IPS-20b (cell line): ENCODE measurements around the gene TSPAN16.
"Not testable (repeated sequence)": the region's sequence is repeated elsewhere in the genome, so short reads cannot be mapped to it uniquely, and the experiment has no call there.

ENCODE experiments used
- H3K27ac ChIP-seq: one replicate; pipeline ENCODE4 v1.5.1; 2013; ENCODE audit warnings: low read length
- H3K27me3 ChIP-seq: 2 replicates; pipeline ENCODE4 v1.6.1; 2013; ENCODE audit warnings: mild to moderate bottlenecking, low read length, inconsistent platforms; ENCODE audit not compliant: insufficient read depth
- H3K36me3 ChIP-seq: 2 replicates; pipeline ENCODE4 v1.6.1; 2013; ENCODE audit warnings: low read depth, mild to moderate bottlenecking, inconsistent platforms, low read length, moderate library complexity; ENCODE audit not compliant: insufficient read depth
- H3K4me1 ChIP-seq: 2 replicates; pipeline ENCODE4 v1.6.1; 2013; ENCODE audit warnings: mild to moderate bottlenecking, control low read depth, inconsistent platforms, low read length, moderate library complexity; ENCODE audit not compliant: insufficient read depth
- H3K4me3 ChIP-seq: 2 replicates; pipeline ENCODE4 v1.5.1; 2013; ENCODE audit warnings: mild to moderate bottlenecking, low read length, inconsistent platforms
- H3K9ac ChIP-seq: 2 replicates; pipeline ENCODE4 v1.6.1; 2013; ENCODE audit warnings: low read depth, mild to moderate bottlenecking, inconsistent platforms, low read length, moderate library complexity
- H3K9me3 ChIP-seq: 2 replicates; pipeline ENCODE4 v1.6.1; 2013; ENCODE audit warnings: mild to moderate bottlenecking, low read depth, low read length, inconsistent platforms; ENCODE audit not compliant: insufficient read depth

TSPAN16 gene

DNA sequence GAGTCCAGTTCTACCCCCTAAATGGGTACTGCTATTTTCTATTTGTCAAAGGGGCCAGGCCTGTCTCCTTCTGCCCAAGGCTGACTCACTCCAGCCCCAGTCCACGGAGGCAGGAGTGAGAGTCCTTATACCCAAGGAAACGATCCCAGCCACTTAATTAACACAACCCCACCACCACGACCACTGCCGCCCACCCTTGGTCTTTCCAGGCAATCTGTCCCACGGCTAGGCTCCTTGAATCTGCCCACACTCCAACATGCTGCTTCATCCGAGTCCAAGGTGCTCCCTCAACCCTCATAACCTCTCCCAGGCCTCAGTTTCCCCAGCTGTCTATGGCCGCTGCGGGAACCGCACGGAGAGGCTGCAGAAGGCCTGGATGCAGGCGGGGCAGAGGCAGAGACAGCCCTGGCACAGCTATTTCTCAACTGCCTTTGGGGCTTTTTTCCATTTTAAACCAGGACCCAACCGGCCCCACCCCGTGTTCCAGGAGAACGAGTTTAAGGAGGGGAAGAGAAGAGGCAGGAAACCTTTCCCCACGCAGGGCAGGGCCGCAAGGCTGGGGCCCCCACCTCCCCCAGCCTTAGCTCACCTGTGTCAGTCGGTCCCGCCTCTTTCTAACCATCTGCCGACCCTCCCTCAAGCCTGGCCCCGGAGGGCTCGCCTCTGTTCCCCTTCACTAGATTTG, 42.8 kb downstream of the TSPAN16 start:
- H3K9me3 ChIP-seq, result no peaks in the 10 kb centered on the region
- no peaks in the 10 kb centered on the region for H3K27me3 ChIP-seq
- no peaks in the 10 kb centered on the region; the same call in 1 of the 2 replicates for H3K4me1 ChIP-seq
- H3K9ac ChIP-seq, result peak overlapping the region; percentile 69; the same call in 1 of the 2 replicates
- H3K36me3 ChIP-seq, result peaks cover 8% of the 10 kb centered on the region
- no peak overlapping the region for H3K27ac ChIP-seq
- H3K4me3 ChIP-seq, result peak overlapping the region; percentile 79

DNA sequence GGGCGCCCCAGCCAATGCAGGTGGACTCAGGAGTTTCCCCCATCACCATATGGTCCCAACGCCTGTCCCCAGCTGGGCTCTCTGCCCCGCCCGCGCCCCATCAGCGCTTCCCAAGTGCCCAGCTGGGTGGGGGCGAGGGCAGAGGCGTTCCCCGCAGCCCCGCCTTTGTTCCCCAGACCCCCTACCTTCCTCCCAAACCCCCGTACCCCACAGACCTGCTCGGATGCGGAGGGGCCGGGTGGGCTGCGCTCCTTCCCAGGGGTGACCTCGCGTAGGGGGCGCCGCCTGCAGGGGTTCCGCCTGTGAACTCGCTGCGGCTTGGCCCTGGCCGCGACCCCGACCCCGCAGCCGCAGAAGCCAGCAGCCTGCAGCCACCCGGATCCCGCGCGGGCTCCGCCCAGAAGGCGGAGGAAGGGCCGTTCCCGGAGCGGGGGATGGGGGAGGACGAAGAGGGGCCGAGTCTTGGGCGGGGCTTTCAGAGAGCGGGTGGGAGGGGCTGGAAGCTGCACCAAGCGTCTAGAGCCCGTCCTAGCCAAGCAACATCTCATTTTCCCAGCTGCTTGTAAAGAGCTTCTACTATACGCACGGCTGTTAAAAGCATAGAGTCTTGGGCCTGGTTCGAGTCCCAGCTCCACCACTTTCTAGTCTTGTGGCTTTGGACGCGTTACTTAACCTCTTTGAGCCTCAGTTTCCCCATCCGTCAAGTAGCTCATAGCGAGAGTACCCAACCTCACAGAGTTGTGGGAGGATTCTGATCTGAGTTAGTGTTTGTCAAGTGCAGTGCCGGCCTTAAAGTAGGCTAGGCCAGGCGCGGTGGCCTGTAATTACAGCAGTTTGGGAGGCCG, 43.5 kb downstream of the TSPAN16 start, which contains the start of gene RAB3D:
Gene RAB3D (minus strand): TSS at position 404 of the 845 bp plus-strand sequence. CDS start 2,258 bp downstream, outside the sequence.
- no peaks in the 10 kb centered on the region for H3K9me3 ChIP-seq

GRCh38 chr19:11340099-11340467, 44.1 kb downstream of the TSPAN16 start:
- H3K27ac ChIP-seq, H3K9ac ChIP-seq, H3K27me3 ChIP-seq, H3K9me3 ChIP-seq, H3K36me3 ChIP-seq, H3K4me1 ChIP-seq: not testable (repeated sequence)
- H3K4me3 ChIP-seq, result peak overlapping the region; percentile 79; the same call in 1 of the 2 replicates

More for the DNA sequence above, 43.5 kb downstream of the TSPAN16 start, which contains the start of gene RAB3D:
- peaks cover 8% of the 10 kb centered on the region for H3K36me3 ChIP-seq
- peak within 1 kb of the TSS; percentile 69; the same call in 1 of the 2 replicates for H3K9ac ChIP-seq
- no peak within 1 kb of the TSS for H3K27ac ChIP-seq
- H3K4me1 ChIP-seq, result no peaks in the 10 kb centered on the region; the same call in 1 of the 2 replicates
- no peaks in the 10 kb centered on the region for H3K27me3 ChIP-seq
- H3K4me3 ChIP-seq, result peak within 1 kb of the TSS; percentile 79

DNA sequence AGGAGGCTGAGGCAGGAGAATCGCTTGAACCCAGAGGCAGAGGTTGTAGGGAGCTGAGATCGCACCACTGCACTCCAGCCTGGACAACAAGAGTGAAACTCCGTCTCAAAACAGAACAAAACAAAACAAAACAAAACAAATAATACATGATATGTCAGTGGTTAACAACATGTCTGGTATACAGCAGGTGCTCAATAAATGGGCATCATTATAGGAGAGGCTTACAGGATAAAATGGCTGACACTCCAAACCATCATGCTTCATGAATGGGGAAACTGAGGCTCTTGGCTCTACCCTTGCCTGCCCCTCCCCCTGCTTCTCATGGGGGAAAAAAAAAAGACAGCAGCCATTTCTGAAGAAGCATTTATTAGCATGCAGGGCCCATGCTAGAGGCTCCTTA, 46.5 kb downstream of the TSPAN16 start:
- Histone ChIP-seq H3K36me3 (no peaks in the 10 kb centered on the region), H3K4me3 (no peak overlapping the region), H3K9me3 (no peaks in the 10 kb centered on the region), H3K27me3 (no peaks in the 10 kb centered on the region), H3K4me1 (peaks cover 4% of the 10 kb centered on the region), H3K9ac (no peak overlapping the region), H3K27ac (no peak overlapping the region)

- Histone ChIP-seq H3K4me3 (peak overlapping the region; percentile 96), H3K9ac (peak overlapping the region; percentile 88; the same call in 1 of the 2 replicates), H3K4me1 (peaks cover 4% of the 10 kb centered on the region)
Observed at GRCh38 chr19:11345122-11345803, 49.3 kb downstream of the TSPAN16 start.

DNA sequence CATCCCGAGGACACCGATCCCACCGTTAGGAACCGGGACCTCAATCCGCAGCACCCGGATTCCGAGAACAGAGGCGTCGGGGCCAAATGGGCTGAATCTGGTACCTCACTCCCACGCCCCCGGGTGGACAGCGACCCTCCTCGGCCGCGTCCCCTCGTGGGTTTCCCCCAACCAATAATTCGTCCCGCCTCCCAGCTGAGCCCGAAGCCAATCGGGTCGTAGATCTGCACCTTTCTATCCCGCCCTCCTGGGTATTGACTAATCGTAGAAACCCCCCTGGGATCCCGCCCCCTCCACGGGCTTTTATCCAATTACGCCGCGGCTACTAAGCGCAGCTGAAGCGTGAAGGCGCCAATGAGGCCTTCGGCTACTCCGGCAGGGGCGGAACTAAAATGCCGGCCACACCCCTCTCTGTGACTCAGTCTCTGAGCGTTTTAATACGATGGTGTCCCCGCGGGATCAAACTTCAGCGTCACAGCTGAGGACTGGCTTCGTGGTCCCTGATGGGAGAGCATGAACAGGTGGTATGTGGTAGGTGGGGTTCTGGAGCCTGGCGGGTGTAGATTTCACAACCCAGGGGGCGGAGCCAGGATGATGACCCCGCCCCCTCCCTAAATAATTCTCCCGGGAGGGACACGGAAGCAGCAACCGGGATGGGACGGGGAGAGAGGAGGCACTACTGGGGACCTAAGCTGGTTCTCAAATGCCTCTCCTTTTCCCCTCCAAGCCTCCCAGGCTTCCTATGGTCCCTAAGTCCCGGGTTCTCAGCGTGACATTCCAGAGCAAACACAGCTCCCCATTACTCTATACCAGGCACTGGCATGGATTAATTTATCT, 50.4 kb downstream of the TSPAN16 start, which contains the start of the genes CCDC159 and TMEM205:
Gene CCDC159 (plus strand): TSS at position 416 of the 837 bp plus-strand sequence. CDS start 88 bp downstream, at position 504.
Gene TMEM205 (minus strand): TSS at position 165 of the 837 bp plus-strand sequence. CDS start 649 bp downstream, outside the sequence.
- Histone ChIP-seq H3K9ac (peak within 1 kb of the TSS; percentile 88; the same call in 1 of the 2 replicates), H3K27me3 (no peaks in the 10 kb centered on the region), H3K27ac (no peak within 1 kb of the TSS), H3K4me3 (peak within 1 kb of the TSS; percentile 96), H3K36me3 (no peaks in the 10 kb centered on the region), H3K9me3 (no peaks in the 10 kb centered on the region), H3K4me1 (peaks cover 4% of the 10 kb centered on the region)

More at GRCh38 chr19:11345122-11345803, 49.3 kb downstream of the TSPAN16 start:
- H3K27me3 ChIP-seq, result no peaks in the 10 kb centered on the region
- H3K27ac ChIP-seq, result no peak overlapping the region
- H3K36me3 ChIP-seq, result no peaks in the 10 kb centered on the region
- no peaks in the 10 kb centered on the region for H3K9me3 ChIP-seq

DNA sequence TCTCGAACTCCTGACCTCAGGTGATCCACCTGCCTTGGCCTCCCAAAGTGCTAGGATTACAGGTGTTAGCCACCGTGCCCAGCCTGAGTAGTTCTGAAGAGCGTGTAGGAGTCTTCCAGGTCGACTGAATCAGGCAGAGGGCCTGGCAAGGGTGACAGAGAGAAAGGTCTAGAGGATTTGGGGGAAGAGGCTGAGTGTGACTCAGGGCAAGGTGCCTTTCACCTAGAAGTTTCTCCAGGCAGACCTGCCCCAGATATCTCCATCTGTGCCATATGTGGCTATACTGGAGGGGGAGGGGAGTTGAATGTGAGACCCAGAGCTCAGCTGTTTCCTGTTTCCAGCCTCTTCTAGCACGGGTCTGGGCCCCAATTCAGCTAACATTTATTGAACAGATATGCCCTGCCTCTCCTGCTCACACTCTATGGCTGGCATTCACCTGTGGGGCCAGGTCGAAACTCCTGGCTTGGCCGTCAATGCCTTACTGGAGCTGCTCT, 51.6 kb downstream of the TSPAN16 start:
- no peak overlapping the region for H3K27ac ChIP-seq
- no peaks in the 10 kb centered on the region for H3K9me3 ChIP-seq
- no peak overlapping the region for H3K9ac ChIP-seq
- H3K27me3 ChIP-seq, result no peaks in the 10 kb centered on the region
- peaks cover 4% of the 10 kb centered on the region for H3K4me1 ChIP-seq
- no peaks in the 10 kb centered on the region for H3K36me3 ChIP-seq
- no peak overlapping the region for H3K4me3 ChIP-seq

DNA sequence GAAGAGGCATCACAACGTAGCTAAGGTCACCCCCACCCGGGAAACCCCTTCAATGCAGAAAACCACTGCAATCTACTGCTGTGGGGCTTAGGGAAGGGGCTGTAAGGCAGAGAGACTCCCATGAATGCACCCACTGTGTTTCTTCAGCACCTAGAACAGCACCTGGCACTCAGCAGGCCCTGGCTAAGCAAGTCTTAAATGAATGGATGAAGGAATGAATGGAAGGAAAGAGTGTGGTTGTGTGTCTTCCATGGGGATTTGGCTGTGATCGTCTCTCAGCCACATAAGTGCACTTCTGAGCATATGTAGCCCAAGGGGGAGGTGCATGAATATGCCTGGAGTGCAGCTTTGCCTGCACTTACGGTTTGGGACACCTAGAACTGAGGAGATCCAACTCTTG, 53.2 kb downstream of the TSPAN16 start:
- Histone ChIP-seq H3K27ac (no peak overlapping the region), H3K9me3 (no peaks in the 10 kb centered on the region), H3K4me1 (peaks cover 4% of the 10 kb centered on the region), H3K9ac (no peak overlapping the region), H3K36me3 (no peaks in the 10 kb centered on the region), H3K4me3 (no peak overlapping the region), H3K27me3 (no peaks in the 10 kb centered on the region)

- not testable (repeated sequence) for H3K4me3 ChIP-seq, H3K36me3 ChIP-seq, H3K27ac ChIP-seq, H3K4me1 ChIP-seq, H3K9ac ChIP-seq, H3K9me3 ChIP-seq
- H3K27me3 ChIP-seq, result peaks cover 30% of the 10 kb centered on the region
Observed at GRCh38 chr19:11354102-11354501, 58.1 kb downstream of the TSPAN16 start.

DNA sequence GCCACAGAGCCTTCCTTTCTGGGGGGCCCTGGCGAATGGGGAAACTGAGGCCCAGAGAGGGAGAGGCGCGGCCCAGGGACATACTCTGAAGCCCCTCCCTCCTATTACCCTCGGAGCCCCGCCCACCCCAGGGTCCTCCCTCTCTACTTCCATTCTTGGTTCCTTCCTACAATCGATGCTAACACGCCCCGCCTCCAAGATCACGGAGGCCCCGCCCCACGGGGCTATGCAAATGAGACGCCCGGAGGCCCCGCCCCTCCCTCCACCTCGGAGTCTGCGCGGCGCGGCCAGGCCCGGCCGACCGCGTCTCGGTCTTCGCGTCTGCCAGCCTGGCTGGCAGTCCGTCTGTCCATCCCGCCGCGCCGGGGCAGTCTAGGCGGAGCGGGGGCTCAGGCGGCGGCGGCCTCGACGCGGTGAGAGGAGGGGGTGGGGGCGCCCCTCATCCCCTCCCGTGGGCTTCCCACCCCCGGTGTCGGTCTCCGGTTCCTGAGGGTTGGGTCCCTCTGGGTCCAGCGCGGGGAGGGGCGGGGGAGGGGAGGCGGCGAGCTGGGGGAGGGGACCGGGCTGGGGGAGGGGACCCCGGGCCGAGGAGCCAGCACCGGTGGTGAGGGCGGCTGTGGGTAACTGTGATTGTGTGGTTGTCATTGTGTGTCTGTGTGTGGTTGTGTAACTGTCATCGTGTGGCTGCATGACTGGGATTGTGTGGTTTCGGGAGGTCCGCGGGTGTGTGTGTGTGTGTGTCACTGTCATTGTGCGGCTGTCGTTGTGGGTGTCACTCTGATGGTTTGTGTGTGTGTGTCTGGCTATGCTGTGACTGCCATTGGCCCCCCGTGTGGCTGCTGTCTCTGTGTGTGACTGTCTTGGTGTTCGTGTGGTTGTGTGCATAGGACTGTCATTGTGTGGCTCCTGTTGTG, 59.5 kb downstream of the TSPAN16 start, which contains the start of gene PLPPR2:
Gene PLPPR2 (plus strand): TSS at position 273 of the 914 bp plus-strand sequence. CDS start 2,242 bp downstream, outside the sequence.
- Histone ChIP-seq H3K9ac (no peak within 1 kb of the TSS), H3K4me3 (peak within 1 kb of the TSS; percentile 58), H3K9me3 (no peaks in the 10 kb centered on the region), H3K27ac (no peak within 1 kb of the TSS), H3K4me1 (peaks cover 3% of the 10 kb centered on the region; the same call in 1 of the 2 replicates), H3K27me3 (peaks cover 39% of the 10 kb centered on the region), H3K36me3 (no peaks in the 10 kb centered on the region)
